ENCODE measurements around the gene SS18.
A peak's percentile ranks its signal among the peaks of the same experiment; 100 is the strongest.
"Not testable (repeated sequence)": the region's sequence is repeated elsewhere in the genome, so short reads cannot be mapped to it uniquely, and the experiment has no call there.

The SS18 gene, protein sequence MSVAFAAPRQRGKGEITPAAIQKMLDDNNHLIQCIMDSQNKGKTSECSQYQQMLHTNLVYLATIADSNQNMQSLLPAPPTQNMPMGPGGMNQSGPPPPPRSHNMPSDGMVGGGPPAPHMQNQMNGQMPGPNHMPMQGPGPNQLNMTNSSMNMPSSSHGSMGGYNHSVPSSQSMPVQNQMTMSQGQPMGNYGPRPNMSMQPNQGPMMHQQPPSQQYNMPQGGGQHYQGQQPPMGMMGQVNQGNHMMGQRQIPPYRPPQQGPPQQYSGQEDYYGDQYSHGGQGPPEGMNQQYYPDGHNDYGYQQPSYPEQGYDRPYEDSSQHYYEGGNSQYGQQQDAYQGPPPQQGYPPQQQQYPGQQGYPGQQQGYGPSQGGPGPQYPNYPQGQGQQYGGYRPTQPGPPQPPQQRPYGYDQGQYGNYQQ

DNA sequence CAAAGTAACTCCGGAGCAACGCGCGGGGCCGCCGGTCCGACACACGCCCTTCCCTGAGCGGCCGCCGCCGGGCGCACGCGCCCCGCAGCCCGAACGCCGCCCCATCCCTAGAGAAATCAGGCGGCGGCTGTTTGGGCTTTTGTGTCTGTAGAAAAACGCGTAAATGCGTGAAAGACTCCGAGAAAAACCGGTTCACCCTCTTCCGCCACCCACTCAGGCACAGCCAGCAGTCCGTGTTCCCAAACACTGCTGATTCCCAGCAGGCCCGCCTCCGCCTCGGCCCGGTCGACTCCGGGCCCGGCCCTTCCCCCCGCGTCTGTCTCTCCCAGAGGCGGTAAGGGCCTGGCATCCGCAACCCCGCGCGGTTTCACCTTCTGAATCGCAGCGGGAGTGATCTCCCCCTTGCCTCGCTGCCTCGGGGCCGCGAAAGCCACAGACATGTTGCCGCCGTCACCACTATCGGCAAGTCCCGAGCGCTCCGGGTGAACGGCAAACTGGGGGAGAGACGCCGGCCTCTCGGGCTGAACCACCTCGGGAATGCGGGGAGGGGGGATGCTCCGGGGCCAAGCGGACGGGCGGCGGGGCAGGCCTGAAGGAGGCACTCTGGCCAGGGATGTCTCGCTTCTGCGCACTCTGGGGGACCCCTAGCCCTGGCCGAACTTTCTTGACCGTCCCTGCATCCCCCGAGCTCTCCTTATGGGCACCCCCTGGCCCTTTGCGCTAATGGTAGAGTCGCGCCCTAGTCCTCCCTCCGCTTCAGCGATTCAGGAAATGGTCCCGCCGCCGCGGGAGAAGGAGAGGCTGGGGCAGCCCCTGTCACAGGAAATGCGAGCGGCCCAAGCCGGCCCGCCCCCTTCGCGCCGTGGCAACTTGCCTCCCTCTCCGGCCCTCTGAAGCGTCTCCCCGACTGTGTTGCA is at the start of gene SS18:
Gene SS18, minus strand, starts transcription at position 484 of the 917 bp plus-strand sequence. Its CDS starts 44 bp downstream, at position 440.
- FAIRE-seq: no peak

DNA sequence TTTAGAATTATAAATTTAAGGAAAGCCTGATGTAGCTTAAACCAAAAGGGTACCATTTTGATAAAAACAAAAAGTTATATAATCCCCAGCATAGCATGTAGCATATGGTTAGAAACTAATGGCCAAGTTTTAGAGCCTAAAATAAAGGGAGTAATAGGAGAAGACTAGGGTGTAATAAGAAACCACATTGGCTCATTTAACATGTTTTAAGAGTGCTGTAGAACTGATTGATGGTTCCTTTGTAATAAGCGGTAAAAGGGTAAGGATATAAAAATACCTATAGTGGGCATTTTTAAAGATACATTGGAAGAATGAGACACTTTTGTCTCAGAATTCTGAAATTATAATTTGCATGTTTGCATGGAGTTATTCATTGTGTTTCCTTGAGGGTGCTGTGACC is 45.1 kb upstream of the SS18 start:
- FAIRE-seq: no peak

DNA sequence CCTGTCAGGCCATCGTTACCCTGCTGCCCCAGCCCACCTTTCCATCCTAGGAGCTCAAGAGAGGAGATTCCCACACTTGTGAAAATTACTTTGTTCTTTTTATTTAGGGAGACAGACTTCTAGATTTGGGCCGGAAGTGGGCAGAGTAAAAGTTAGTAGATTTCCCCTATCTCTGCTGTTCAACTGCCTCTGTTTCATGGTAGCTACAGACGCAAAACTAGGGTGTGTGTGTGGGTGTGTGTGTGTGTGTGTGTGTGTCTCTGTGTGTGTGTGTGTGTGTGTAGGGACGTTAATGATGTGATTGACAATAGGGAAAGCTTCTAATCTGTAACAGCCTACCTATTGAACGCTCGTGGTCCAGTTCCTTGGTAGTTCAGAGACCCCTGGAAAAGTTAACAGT is 43.7 kb upstream of the SS18 start:
- no peak for FAIRE-seq

DNA sequence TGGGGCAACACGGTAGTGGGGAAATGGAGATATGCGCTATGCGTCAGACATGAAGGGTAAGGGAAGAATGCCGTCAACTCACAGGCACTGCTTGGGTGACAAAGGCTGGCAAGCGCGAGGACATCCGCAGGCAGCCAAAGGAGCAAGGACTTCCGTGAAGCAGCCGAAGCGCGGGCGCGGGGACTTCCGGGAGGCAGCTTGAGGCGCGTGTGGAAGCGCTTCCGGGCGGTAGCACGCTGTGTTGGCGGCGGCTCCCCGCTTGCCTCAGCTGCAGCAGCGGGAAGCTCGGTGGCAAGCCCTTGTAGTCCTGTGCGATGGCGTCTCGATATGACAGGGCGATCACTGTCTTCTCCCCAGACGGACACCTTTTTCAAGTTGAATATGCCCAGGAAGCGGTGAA is 43.2 kb upstream of the SS18 start, which contains the start of gene PSMA8:
Gene PSMA8, plus strand, starts transcription at position 218 of the 400 bp plus-strand sequence. Its CDS starts 97 bp downstream, at position 315.
- FAIRE-seq: no peak

DNA sequence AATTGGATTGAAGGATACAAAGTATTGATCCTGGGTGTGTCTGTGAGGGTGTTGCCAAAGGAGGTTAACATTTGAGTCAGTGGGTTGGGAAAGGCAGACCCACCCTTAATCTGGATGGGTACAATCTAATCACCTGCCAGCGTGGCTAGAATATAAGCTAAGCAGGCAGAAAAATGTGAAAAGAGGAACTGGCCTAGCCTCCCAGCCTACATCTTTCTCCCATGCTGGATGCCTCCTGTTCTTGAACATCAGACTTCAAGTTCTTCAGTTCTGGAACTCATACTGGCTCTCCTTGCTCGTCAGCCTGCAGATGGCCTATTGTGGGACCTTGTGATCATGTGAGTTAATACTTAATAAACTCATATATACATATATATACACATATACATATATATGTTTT is 37.8 kb upstream of the SS18 start:
- FAIRE-seq: not testable (repeated sequence)

DNA sequence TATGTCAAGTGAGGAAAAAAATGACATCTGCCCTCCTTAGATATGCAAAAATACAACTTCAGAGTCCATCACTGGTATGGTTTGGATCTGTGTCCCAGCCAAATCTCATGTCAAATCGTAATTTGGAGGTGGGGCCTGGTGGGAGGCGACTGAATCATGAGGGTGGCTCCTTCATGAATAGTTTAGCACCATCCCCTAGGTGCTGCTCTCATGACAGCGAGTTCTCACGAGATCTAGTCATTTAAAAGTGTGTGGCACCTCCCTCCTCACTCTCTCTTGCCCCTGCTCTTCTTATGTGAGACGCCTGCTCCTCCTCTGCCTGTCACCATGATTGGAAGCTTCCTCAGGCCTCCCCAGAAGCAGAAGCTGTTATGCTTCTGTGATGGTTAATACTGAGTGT is 37.4 kb upstream of the SS18 start:
- FAIRE-seq: no peak

DNA sequence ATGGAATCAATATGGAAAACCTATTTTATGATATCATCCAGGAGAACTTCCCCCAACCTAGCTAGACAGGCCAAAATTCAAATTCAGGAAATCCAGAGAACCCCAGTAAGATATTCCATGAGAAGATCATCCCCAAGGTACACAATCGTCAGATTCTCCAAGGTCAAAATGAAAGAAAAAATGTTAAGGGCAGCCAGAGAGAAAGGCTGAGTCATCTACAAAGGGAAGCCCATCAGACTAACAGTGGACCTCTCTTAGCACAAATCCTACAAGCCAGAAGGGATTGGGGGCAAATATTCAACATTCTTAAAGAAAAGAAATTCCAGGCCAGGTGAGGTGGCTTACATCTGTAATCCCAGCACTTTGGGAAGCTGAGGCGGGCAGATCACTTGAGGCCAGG is 31.6 kb upstream of the SS18 start:
- FAIRE-seq: not testable (repeated sequence)

DNA sequence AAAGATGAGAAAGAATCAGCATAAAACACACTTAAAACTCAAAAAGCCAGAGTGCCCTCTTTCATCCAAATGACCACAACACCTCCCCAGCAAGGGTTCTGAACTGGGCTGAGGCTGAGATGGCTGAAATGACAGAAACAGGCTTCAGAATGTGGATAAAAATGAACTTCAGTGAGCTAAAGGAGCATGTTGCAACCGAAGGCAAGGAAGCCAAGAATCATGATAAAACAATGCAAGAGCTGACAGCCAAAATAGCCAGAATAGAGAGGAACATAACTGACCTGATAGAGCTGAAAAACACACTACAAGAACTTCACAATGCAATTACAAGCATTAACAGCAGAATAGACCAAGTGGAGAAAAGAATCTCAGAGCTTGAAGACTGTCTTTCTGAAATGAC is 31.1 kb upstream of the SS18 start:
- no peak for FAIRE-seq

DNA sequence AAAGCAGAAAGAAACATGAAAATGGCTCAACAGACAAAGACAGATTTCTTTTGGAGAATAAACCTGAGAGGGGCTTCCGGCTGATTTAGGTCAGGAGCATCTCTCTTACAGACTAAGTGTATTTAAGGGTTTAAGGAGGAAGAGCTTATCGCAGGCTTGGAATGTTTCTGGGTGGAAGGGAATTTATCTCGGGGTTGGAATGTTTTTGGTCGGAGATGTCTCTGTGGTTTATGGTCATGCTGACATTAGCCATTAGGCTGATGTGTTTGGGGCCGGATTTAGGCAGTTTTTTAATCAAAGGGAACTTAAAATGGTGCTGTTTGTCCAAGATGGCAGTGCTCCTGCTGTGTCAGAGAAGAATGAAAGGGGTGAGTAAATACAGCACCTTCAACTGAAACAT is 28.8 kb upstream of the SS18 start:
- FAIRE-seq: no peak

DNA sequence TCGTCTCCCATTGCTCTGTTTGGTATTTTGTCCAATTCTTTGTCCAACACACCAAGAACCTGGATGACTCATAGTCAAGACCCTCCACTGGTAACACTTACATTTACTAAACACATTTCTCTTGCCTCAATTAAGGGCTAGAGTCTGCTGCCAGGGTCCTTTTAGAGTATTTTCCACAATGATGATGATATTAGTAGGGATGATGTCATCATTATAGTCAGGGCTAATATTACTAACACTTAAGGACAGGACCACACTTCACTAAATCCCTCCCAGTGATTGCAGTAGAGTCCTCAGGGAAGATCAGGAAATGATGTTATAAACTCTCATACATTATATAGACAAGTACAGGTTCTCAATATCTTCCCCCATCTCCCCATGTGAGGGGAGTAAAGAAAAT is 13.6 kb upstream of the SS18 start:
- FAIRE-seq: no peak

DNA sequence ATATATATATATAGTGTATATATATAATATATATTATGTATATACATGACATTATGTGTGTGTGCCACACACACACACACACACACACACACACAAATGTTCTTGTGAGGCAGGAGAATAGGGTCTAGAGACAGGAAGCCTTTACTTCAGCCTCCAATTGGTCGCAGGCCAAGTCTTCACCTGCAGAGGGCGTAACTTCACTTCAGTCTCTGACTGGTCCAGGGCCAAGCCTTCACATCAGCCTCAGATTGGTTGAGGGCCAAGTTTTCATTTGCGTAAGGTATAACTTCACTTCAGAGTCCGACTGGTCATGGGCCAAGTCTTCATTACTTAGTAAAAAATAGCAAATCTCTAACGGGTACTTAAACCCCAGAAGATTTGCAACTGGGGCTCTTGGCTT is 13.2 kb upstream of the SS18 start:
- no peak for FAIRE-seq

DNA sequence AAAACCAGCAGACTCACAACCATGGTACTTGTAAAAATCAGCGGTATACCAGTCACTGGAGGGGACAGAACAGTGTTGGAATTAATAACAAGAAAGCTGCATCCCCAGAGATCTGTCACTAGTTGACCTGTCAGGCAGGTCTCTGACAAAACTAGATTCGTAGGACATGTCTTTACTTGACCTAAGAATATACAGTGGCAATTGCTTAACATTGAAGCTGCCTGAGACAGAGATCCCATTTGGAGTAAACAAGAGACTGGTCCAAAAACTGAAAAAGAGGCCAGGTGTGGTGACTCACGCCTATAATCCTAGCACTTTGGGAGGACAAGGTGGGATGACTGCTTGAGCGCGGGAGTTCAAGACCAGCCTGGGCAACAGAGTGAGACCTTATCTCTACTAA is 7.2 kb upstream of the SS18 start:
- FAIRE-seq: no peak

DNA sequence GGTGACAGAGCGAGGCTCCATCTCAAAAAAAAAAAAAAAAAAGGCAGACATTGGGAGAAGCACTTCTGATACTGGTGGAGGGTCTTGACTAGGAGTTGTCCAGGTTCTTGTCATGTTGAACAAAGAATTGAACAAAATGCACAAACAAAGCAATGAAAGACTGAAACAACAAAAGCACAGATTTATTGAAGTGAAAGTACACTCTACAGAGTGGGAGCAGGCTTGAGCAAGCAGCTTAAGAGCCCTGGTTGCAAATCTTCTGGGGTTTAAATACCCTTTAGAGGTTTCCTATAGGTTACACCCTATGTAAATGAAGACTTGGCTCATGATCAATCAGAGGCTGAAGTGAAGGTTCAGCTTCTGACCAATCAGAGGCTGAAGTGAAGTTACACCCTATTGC is 6.4 kb upstream of the SS18 start:
- no peak for FAIRE-seq

DNA sequence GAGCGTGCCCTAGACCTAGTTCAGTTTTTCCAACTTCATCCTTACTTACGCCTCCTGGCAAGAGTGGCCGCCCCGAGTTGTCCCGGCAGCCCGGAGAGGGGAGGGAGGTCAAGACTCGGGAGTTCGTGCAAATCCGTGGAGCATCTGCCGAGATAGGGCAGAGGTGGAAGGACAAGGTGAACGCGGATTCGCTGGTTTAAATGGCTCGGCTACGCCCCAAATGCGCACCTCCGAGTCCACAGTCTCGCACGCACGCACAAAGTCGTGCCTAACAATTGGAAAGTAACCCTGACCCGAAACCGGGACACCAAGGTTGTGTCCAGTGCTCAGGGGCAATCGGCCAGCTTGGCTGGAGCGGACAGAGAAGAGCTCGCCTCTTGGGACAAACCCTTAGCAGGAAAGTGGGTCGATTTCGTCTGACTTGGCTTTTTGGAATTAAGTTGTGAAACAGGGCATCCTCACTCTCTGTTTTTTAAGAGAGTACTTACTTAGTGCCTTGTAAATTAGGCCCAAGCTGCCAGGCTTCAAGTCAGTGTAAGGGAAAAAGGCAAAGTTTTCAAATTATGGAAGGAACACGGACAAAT is 726 bp upstream of the SS18 start:
- no peak for FAIRE-seq

DNA sequence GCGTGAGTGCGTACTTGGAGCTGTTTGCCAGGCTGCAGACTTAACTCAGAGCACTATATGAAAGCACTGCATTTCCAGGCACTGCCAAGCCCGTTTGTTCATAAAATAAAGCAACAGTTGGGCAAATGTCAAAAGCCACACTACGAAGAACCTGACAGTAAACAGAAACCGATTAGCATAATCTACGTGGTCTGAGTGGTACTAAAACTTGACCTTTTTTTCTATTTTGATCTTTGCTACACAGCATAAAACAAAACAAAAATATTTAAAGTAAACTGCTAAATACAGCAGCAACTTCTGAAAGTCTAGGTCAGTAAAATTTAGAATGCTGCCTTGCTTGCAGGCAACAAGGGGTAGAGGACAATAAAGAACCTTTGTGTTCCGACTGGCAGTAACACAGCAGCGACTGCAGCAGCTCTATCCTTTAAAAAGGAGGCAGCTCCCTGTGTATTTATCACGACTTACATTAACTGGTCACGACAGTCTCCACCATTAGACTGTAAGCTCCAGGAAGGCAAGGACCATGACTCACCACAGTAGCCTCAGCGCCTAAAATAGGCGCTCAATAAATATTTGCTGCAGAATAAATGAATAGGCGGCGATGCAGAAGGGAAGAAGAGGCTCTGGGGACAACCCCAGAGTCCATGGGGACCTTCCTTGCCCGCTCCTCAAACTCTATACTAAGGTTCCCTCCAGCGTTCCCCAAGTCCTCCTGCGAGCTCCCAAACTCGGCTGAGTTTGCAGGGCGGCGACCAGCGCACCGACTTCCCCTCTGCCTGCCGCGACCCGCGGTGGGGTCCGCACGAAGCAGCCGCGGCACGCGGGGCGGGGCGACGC is 902 bp downstream of the SS18 start:
- FAIRE-seq: no peak

DNA sequence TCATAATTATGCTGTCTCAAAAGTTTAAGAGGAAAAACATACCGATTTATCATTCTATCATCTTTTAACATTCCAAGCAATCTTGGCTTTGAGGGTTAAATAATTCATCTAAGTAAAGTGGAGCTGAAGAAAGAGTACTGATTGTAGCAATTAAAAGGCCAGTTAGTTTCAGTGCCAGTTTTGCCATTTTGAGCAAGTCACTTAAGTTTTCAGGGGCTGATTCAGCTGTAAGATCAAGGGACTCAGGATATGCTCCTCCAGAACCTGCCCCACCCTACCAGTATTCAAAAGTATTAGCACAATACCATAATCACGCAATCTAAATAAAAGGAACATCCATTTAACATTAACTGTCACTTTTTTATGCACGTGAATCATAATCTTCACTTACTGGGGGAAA is 1.9 kb downstream of the SS18 start:
- FAIRE-seq: no peak

DNA sequence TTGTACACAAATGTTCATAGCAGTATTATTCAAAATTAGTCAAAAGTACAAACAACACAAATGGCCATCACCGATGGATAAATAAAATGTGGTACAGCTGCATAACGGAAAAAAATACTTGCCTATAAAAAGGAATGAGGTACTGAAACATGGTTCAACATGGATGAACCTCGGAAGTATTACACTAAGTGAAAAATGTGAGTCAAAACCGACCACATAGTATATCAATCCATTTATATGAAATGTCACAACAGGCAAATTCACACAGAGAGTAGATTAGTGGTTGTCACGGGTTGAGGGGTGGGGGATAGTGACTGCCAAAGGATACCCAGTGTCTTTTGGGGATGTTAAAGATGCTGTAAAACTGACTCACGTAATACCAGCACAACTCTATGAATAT is 3.5 kb downstream of the SS18 start:
- no peak for FAIRE-seq

DNA sequence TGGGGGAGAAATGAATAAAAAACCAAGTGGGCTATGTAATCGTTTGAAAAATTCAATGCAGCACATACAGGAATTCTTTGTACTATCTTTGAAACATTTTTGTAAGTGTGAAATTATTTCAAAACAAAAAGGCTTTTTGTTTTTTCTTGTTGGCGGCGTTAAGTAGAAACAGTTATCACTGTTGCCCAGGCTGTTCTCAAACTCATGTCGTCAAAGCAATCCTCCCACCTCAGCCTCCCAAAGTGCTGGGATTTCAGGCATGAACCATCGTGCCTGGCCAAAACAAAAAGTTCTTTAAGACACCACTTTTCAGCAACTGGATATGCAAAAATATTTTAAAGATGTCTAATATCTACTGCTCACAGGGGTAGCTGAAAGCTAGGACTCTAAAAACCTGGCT is 5.4 kb downstream of the SS18 start:
- no peak for FAIRE-seq

DNA sequence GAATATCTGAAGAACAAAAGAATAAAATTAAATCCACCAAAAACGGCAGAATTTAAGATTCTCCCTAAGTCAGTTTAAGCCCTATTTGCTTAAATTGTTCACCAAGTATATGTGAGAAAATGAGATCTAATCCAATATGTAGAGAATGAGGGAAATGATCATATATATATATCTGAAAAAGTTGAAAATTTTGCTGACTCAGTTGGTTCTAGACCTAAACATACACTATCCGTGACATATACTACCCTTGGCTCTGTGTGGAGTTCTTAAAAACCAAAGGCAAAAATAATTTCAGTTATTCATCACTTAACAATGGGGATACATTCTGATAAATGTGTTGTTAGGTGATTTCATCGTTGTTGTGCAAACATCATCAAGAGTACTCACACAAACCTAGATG is 7.3 kb downstream of the SS18 start:
- FAIRE-seq: no peak

DNA sequence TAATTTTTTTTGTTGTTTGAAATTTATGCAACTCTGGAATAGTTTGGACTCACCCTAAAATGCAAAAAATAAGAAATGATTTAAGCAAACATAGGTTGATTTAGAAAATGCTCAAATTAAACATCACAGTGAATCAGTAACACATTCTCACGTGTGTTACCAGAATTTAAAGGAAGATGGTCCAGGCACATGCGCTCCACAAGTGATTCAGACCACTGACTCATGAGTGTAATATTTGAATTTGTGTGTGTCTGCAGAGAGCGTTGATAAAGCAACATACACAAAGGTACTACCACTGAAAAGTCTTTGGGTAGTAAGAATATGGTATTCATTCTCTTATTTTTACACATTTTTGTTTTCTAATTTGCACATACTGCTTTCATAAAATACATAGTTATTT is 7.9 kb downstream of the SS18 start:
- FAIRE-seq: no peak

DNA sequence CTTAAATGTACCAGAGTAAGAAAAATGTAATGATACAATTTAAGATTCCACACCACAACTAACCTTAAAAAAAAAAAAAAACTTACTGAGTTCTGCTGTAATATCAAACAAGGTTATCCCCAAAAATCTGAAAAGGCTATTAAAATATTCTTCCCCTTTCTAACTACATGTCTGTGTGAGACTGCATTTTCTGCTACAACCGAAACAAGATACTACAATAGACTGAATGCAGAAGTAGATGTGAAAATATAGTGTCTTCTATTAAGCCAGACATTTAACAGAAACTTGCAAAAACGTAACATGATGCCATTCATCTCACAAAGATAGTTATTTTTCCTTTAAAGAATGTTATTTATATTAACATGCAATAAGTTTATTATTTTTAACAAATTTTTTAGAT is 16.2 kb downstream of the SS18 start:
- peak; percentile 90 for FAIRE-seq

DNA sequence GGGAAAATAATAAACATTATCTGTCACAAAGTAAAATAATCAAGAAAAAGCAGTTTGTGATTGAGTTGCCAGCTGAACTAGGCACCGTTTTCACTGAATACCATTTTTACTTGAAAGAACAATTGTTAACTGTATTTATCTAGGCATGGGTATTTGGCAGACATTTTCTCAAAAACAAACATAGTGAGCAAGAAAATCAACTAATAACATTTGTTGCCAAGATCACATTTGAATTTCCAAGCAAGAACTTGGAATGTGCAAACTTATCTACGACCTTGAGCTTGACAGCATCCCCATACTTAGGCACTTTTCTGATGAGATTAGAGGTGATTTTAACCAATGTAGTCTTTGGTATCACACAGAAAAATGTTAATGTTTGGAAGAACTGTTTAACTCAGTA is 16.7 kb downstream of the SS18 start:
- FAIRE-seq: no peak

DNA sequence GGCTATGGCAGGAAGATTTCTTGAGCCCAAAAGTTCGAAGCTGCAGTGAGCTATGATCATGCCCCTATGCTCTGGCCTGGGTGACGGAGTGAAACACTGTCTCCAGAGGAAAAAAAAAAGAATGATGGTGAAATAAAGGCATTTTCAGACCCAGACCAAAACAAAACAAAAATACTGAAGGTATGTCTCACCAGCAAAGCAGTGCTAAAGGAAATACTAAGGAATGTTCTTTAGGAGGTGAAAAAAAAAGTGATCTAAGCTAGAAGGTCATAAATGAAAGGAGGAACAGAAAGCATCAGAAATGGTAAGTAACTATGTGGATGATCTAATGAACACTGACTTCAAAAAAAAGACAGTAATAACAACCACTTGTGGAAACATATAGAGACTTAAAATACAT is 18.7 kb downstream of the SS18 start:
- no peak for FAIRE-seq

Measured in colon (tissue), 2 donors.